Uterus (tissue), 2 donors: Measurements from ENCODE around the gene GBE1.

Experiments
- POLR2A ChIP-seq, 2 donors: fragments of 450-650 bp; IDR thresholded peaks; one replicate each; pipeline ENCODE4 v1.6.1; 2016; ENCODE audit warnings: antibody characterized with exemption in 2 of 2, mild to moderate bottlenecking in 1 of 2, moderate library complexity in 1 of 2
- TF ChIP-seq, protein P1 (sequence below), 4 experiments: fragments of 200-600 bp in 2 of 4; fragments of 450-650 bp in 2 of 4; sonication (generic) in 2 of 4; IDR thresholded peaks; one replicate each; pipeline ENCODE4 v1.5.1; 2016 to 2019; ENCODE audit warnings: antibody characterized with exemption in 4 of 4, mild to moderate bottlenecking in 2 of 4, moderate library complexity in 1 of 4

DNA sequence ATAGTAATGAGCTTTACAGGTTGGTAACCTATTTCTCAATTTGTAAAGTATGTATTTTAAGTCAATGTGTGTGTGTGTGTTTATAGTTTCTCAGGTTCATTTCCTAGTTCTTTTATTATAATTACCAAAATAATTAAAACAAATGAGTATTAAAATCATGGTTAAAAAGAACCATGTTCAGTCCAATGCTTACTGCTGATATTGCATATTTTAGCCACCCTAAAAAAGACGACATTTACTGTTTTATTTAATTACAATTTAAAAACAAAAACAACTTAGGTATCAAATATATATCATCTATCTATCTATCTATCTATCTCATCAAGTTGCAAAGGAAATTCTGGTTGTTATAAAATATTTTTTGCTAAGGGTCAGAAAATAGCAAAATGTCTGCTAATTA is 203.3 kb downstream of the GBE1 start:
- TF ChIP-seq, protein P1, sequence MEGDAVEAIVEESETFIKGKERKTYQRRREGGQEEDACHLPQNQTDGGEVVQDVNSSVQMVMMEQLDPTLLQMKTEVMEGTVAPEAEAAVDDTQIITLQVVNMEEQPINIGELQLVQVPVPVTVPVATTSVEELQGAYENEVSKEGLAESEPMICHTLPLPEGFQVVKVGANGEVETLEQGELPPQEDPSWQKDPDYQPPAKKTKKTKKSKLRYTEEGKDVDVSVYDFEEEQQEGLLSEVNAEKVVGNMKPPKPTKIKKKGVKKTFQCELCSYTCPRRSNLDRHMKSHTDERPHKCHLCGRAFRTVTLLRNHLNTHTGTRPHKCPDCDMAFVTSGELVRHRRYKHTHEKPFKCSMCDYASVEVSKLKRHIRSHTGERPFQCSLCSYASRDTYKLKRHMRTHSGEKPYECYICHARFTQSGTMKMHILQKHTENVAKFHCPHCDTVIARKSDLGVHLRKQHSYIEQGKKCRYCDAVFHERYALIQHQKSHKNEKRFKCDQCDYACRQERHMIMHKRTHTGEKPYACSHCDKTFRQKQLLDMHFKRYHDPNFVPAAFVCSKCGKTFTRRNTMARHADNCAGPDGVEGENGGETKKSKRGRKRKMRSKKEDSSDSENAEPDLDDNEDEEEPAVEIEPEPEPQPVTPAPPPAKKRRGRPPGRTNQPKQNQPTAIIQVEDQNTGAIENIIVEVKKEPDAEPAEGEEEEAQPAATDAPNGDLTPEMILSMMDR (IDR thresholded peaks at IDR 0.05), result no peak
- TF ChIP-seq POLR2A (IDR thresholded peaks at IDR 0.05), result no peak
